ENCODE measurements around the gene MTG1.

MTG1 gene, protein sequence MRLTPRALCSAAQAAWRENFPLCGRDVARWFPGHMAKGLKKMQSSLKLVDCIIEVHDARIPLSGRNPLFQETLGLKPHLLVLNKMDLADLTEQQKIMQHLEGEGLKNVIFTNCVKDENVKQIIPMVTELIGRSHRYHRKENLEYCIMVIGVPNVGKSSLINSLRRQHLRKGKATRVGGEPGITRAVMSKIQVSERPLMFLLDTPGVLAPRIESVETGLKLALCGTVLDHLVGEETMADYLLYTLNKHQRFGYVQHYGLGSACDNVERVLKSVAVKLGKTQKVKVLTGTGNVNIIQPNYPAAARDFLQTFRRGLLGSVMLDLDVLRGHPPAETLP

GRCh38 chr10:133394064-133394663 is at the start of gene MTG1:
Gene MTG1 (plus strand): TSS chr10:133394157. CDS start chr10:133394221, 64 bp downstream.
- peak within 1 kb of the TSS; percentile 82 for H3K4me3 ChIP-seq
- peak; percentile 89 to 97 for DNase-seq (ENCODE audit: low spot score in 2 of 2)
- peaks cover 4% of the 10 kb centered on the region; the same call in 1 of the 2 replicates for H3K4me1 ChIP-seq
- in situ Hi-C loops (cut with MboI; ENCODE audit: low sequenced_read_pairs) = no loop called here
- H3K27me3 ChIP-seq (ENCODE audit: low read depth) = no peaks in the 10 kb centered on the region
- no peaks in the 10 kb centered on the region for H3K9me3 ChIP-seq
- H3K36me3 ChIP-seq (replicated peaks) = peaks cover 25% of the 10 kb centered on the region

- no peaks in the 10 kb centered on the region for H3K36me3 ChIP-seq (replicated peaks)
- H3K9me3 ChIP-seq = no peaks in the 10 kb centered on the region; the same call in 1 of the 2 replicates
- H3K4me3 ChIP-seq = no peak overlapping the region
- no peak for DNase-seq (ENCODE audit: low spot score in 2 of 2)
- in situ Hi-C loops (cut with MboI; ENCODE audit: low sequenced_read_pairs) = no loop called here
- no peaks in the 10 kb centered on the region for H3K4me1 ChIP-seq
- H3K27me3 ChIP-seq (ENCODE audit: low read depth) = no peaks in the 10 kb centered on the region
Measured at GRCh38 chr10:133344236-133344635, 49.7 kb upstream of the MTG1 start.

DNA sequence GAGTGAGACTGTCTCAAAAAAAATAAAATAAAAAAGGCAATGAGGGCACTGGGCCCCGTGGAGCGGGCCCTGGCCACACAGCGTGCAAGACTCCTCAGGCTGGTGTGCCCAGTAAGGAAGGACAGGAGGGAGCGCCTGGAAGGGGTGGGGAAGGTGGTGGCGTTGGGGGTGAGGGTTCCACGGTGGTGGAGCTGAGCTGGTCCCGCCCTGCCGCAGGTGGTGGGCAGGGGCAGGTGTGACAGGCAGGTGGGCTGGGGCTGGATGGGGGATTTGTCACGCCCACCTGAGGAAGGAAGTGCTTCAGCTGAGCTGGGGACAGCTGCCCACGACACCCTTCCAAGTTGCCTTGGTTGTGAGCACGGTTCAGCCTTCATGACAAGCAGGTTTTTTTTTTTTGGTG is 47.5 kb upstream of the MTG1 start:
- no peaks in the 10 kb centered on the region; the same call in 1 of the 2 replicates for H3K9me3 ChIP-seq
- no peaks in the 10 kb centered on the region for H3K27me3 ChIP-seq (ENCODE audit: low read depth)
- no peak overlapping the region for H3K4me3 ChIP-seq
- no peaks in the 10 kb centered on the region for H3K4me1 ChIP-seq
- no peaks in the 10 kb centered on the region for H3K36me3 ChIP-seq (replicated peaks)
- in situ Hi-C loops (cut with MboI; ENCODE audit: low sequenced_read_pairs) = no loop called here
- DNase-seq (ENCODE audit: low spot score in 2 of 2) = no peak

- no peak for DNase-seq (ENCODE audit: low spot score in 2 of 2)
- no peaks in the 10 kb centered on the region for H3K27me3 ChIP-seq (ENCODE audit: low read depth)
- no peak overlapping the region for H3K4me3 ChIP-seq
- H3K4me1 ChIP-seq = no peaks in the 10 kb centered on the region
- in situ Hi-C loops (cut with MboI; ENCODE audit: low sequenced_read_pairs) = no loop called here
- H3K9me3 ChIP-seq = no peaks in the 10 kb centered on the region; the same call in 1 of the 2 replicates
- H3K36me3 ChIP-seq (replicated peaks) = no peaks in the 10 kb centered on the region
Measured at GRCh38 chr10:133347710-133348517, 46.0 kb upstream of the MTG1 start.

DNA sequence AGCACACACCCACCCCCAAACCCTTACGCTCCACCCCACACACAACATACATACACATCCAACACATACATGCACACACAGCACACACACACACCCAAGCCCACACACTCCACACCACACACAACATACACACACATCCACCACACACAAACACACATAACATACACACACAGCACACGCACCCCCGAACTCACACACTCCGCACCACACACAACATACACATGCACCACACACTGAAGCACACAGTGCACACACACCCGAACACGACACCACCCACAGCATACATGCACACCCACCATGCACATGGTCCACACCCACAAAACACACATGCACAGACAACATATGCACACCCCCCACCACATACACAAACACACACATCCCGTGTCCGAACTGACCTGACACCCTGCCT is 44.8 kb upstream of the MTG1 start:
- Histone ChIP-seq H3K36me3 (replicated peaks) (no peaks in the 10 kb centered on the region), H3K4me1 (no peaks in the 10 kb centered on the region), H3K9me3 (no peaks in the 10 kb centered on the region; the same call in 1 of the 2 replicates), H3K27me3 (ENCODE audit: low read depth) (no peaks in the 10 kb centered on the region), H3K4me3 (no peak overlapping the region)
- in situ Hi-C loops (cut with MboI; ENCODE audit: low sequenced_read_pairs) = no loop called here
- no peak for DNase-seq (ENCODE audit: low spot score in 2 of 2)

GRCh38 chr10:133349577-133350011 is 44.4 kb upstream of the MTG1 start:
- no peak for DNase-seq (ENCODE audit: low spot score in 2 of 2)
- in situ Hi-C loops (cut with MboI; ENCODE audit: low sequenced_read_pairs) = no loop called here
- Histone ChIP-seq H3K27me3 (ENCODE audit: low read depth) (no peaks in the 10 kb centered on the region), H3K36me3 (replicated peaks) (no peaks in the 10 kb centered on the region), H3K4me1 (no peaks in the 10 kb centered on the region), H3K4me3 (no peak overlapping the region), H3K9me3 (no peaks in the 10 kb centered on the region; the same call in 1 of the 2 replicates)

- Histone ChIP-seq H3K9me3 (no peaks in the 10 kb centered on the region), H3K36me3 (replicated peaks) (peaks cover under 1% of the 10 kb centered on the region), H3K27me3 (ENCODE audit: low read depth) (no peaks in the 10 kb centered on the region), H3K4me3 (no peak overlapping the region), H3K4me1 (no peaks in the 10 kb centered on the region)
- in situ Hi-C loops (cut with MboI; ENCODE audit: low sequenced_read_pairs) = no loop called here
- DNase-seq (ENCODE audit: low spot score in 2 of 2) = no peak
Measured at GRCh38 chr10:133350283-133350949, 43.5 kb upstream of the MTG1 start.

GRCh38 chr10:133350950-133351329 is 43.0 kb upstream of the MTG1 start:
- H3K36me3 ChIP-seq (replicated peaks) = peaks cover 6% of the 10 kb centered on the region
- in situ Hi-C loops (cut with MboI; ENCODE audit: low sequenced_read_pairs) = no loop called here

GRCh38 chr10:133351408-133352318 is 42.3 kb upstream of the MTG1 start:
- DNase-seq (ENCODE audit: low spot score in 2 of 2) = no peak
- peaks cover 5% of the 10 kb centered on the region for H3K4me1 ChIP-seq
- H3K27me3 ChIP-seq (ENCODE audit: low read depth) = no peaks in the 10 kb centered on the region
- peaks cover 13% of the 10 kb centered on the region for H3K36me3 ChIP-seq (replicated peaks)
- no peaks in the 10 kb centered on the region for H3K9me3 ChIP-seq
- in situ Hi-C loops (cut with MboI; ENCODE audit: low sequenced_read_pairs) = no loop called here
- H3K4me3 ChIP-seq = no peak overlapping the region

More at GRCh38 chr10:133350950-133351329, 43.0 kb upstream of the MTG1 start:
- Histone ChIP-seq H3K27me3 (ENCODE audit: low read depth) (no peaks in the 10 kb centered on the region), H3K9me3 (no peaks in the 10 kb centered on the region), H3K4me3 (no peak overlapping the region), H3K4me1 (no peaks in the 10 kb centered on the region)
- no peak for DNase-seq (ENCODE audit: low spot score in 2 of 2)

GRCh38 chr10:133353202-133353959 is 40.6 kb upstream of the MTG1 start:
- no peak for DNase-seq (ENCODE audit: low spot score in 2 of 2)
- H3K9me3 ChIP-seq = no peaks in the 10 kb centered on the region
- no peaks in the 10 kb centered on the region for H3K27me3 ChIP-seq (ENCODE audit: low read depth)
- in situ Hi-C loops (cut with MboI; ENCODE audit: low sequenced_read_pairs) = no loop called here
- H3K36me3 ChIP-seq (replicated peaks) = peaks cover 13% of the 10 kb centered on the region
- peaks cover 7% of the 10 kb centered on the region for H3K4me1 ChIP-seq
- H3K4me3 ChIP-seq = no peak overlapping the region

- in situ Hi-C loops (cut with MboI; ENCODE audit: low sequenced_read_pairs) = no loop called here
- no peaks in the 10 kb centered on the region for H3K27me3 ChIP-seq (ENCODE audit: low read depth)
- H3K9me3 ChIP-seq = no peaks in the 10 kb centered on the region
- DNase-seq (ENCODE audit: low spot score in 2 of 2) = no peak
- H3K4me1 ChIP-seq = peaks cover 7% of the 10 kb centered on the region
- no peak overlapping the region for H3K4me3 ChIP-seq
- H3K36me3 ChIP-seq (replicated peaks) = peaks cover 13% of the 10 kb centered on the region
Measured at GRCh38 chr10:133353988-133354605, 39.9 kb upstream of the MTG1 start.

Data from HAP-1 (cell line).